ENCODE data around the gene AIF1L.

AIF1L gene

DNA sequence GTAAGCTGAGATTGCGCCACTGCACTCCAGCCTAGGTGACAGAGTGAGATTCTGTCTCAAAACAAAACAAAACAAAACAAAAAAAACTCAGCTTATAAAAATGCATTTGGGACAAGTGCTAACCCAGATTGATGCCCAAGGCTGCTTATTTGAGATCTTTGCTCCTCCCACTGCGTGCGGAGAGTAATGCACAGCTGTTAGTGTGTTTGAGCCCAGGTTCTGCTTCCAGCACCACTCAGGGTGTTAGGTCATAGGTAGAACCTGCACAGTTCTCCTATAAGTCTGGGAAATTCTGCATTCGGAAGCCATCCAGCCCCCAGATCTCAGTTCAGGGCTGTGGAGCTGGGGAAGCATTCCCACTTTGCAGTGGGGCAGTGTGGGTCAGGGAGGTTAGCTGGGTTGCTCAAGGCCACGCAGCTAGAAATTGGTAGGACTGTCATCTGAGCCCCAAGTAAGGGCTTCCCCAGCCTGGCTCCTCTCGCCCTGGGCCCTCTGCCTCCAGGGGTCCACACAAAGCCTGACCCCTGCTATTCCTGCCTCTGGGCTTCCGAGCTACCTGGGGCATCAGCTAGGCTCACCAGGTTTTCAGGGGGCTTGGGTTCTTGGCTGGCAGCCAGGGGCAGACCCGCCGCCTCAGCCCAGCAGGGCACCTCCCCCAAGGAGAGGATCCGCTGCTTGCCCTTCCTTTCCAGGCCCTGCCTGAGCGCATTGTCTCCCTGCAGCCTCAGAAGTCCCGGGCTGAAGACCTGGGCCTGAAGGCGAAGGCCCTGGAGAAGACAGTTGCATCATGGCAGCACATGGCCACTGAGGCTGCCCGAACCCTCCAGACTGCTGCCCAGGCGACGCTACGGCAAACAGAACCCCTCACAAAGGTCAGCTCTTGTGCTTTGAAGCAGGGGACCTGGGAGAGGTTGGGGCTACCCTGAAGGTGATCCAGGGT, 17.6 kb upstream of the AIF1L start:
- DNase-seq = no peak

DNA sequence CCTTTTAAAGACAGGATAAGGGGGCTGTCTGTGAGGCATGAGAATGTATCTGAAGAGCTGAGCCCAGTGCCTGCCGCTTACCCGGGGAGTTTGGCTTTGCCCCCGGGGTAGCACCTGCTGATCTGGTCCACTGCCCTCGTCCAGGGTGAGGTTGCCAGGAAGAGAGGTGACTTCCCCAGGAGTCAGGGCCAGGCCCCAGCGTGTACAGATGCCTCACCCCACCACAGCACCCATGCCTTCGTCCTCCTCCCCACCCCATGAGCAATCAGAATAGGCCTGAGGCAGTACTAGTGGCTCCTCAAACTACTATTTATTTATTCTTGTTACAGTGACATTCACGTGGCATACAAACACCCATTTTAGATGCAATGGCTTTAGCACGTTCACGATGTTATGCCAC, 15.7 kb upstream of the AIF1L start:
- no peak for DNase-seq

DNA sequence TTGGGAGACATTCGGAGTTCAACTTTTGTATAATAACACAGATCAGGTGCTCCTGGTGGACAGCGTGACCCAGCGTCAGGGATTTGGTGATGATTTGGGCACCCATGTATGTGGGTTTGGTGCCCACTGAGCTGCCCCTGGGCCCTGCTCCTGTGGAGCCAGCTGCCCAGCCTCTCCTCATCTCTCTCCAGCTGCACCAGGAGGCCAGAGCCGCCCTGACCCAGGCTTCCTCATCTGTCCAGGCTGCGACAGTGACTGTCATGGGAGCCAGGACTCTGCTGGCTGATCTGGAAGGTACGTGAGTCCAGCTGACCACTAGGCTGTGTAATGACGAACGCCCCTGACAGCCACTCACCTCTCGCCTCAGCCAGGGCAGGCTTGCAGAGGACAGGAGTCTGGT, 14.5 kb upstream of the AIF1L start:
- no peak for DNase-seq

DNA sequence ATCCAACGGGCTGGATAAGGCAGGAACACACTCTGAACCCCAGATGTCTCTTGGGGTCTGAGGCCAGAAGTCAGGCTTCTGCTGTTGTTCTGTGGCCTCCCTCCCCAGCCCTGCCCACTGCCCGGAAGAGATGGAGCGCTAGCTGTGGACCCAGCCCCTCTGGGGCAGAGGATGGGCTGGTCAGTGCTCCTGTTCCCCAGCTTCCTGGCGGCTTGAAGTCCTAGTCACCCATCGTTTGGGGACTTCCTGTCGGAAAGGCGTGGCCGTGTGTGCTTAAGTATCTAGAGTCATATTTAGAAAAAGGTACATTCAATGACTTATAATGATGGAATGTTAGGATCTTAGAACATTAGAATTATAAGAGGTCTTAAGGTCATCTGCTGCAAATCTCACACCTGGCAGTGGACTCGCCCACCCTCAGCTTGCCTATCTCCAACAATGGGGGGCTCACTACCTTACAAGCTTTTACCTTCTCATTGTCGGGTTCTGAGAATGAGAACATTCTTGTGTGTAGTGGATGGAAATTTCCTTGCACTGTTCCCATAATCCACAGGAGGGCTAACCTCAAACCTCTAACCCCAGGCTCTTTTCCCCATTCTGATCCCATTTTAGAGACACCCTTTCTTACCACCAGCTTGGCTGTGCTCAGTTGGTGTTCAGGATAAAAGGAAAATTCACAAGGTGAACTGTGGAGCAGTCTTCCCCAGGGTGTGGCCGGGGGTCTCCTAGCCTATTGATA, 13.4 kb upstream of the AIF1L start:
- DNase-seq = no peak

DNA sequence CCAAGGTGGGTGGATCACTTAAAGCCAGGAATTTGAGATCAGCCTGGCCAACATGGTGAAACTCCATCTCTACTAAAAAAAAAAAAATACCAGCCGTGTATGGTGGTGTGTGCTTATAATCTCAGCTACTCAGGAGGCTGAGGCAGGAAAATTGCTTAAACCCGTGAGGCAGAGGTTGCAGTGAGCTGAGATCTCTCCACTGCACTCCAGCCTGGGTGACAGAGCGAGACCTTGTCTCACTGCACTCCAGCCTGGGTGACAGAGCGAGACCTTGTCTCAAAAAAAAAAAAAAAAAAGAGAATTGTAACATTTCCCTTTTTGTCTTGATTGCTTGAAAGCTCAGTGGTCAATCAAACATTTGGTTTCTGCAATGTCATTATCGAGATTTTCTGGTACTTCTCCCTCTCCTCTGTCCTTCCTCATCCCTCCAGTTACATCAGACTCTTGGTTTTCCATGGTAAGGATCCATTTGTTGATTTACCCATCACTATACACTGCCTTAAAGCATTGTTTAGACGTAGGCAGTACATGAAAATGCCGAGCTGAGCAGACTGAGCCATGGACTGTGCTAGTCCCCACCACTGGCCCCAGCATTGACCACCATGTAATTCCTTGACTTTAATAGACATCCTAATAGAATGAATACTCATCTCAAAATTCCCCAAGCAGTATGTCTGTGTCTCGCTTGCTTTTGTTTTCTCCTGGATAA, 11.5 kb upstream of the AIF1L start:
- DNase-seq = no peak

DNA sequence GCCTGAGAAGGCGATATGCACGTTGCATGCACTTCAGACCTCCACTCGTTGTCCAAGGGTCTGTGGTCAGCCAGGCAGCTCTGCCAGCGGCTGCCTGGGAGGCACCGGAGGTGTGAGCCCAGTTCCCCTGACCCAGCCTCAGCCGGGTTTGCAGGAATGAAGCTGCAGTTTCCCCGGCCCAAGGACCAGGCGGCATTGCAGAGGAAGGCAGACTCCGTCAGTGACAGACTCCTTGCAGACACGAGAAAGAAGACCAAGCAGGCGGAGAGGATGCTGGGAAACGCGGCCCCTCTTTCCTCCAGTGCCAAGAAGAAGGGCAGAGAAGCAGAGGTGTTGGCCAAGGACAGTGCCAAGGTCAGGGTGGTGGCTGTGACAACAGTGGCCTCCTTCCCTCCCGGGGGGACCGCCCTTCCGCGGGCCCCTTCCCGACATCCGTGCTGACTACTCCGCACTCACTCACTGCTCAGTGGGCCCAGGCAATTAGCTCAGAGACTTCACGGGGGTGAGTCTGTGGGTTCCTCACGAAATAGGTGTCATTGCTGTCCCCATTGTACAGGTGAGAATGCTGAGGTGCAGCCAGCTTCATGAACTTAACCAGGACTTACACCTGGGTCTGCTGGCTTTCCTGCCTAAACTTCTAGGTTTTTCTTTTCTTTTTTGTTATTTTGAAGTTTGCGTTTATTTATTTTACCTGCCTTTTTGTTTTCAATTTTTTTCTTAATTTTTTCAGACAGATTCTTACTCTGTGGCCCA, 10.8 kb upstream of the AIF1L start:
- DNase-seq = no peak

DNA sequence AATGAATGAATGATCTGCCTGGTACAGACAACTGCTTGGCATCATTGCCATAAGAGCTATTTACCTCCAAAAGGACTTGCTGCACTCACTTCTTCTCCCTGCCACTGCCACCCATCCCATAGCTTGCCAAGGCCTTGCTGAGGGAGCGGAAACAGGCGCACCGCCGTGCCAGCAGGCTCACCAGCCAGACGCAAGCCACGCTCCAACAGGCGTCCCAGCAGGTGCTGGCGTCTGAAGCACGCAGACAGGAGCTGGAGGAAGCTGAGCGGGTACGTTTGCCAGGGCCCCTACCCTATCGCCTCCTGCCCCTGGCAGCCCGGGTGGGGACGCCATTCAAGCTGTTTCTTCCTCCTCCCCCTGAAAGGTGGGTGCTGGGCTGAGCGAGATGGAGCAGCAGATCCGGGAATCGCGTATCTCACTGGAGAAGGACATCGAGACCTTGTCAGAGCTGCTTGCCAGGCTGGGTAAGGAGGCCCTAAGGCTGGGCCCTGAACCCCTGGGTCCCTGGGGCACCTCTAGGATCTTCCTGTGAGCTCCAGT, 8.9 kb upstream of the AIF1L start:
- DNase-seq = no peak

DNA sequence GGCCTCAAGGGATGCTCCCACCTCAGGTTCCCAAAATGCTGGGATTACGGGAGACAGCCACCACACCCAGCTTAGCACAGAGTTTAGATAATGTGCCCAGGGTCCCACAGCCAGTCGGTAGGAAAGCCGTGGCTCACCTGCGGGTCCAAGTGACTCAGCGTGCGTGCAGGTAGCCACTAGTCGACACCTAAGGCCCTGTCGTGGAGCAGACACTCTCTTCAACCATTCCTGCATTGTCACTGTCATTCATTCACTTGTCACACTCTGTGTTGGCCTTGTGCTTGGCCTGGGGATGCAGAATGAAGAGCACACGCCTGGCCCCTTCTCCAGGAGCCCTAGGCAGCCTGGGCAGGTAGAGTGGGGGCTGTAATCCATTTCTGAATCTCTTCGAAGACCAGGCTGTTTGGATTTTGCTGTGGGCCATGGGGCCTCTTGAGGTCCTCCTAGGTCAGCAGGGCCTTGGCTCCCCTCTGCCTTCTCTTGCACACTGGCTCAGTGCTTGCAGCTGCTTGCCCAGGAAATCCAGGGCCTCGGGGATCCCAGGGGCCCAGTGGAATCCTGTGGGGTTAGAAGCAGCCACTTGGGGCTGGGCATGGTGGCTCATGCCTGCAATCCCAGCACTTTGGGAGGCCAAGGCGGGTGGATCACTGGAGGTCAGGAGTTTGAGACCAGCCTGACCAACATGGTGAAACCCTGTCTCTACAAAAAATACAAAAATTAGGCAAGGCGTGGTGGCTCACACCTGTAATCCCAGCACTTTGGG, 6.1 kb upstream of the AIF1L start:
- DNase-seq = no peak

DNA sequence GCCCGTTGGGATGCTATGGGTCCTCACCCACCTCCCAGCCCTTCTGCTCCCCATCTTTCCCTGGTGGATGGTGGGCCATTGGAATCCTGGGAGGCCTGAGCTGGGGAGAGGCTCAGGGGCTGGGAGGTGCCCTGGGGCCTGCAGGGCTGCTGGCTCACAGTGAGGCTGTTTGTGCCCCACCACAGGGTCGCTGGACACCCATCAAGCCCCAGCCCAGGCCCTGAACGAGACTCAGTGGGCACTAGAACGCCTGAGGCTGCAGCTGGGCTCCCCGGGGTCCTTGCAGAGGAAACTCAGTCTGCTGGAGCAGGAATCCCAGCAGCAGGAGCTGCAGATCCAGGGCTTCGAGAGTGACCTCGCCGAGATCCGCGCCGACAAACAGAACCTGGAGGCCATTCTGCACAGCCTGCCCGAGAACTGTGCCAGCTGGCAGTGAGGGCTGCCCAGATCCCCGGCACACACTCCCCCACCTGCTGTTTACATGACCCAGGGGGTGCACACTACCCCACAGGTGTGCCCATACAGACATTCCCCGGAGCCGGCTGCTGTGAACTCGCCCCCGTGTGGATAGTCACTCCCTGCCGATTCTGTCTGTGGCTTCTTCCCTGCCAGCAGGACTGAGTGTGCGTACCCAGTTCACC, 4.9 kb upstream of the AIF1L start:
- no peak for DNase-seq

DNA sequence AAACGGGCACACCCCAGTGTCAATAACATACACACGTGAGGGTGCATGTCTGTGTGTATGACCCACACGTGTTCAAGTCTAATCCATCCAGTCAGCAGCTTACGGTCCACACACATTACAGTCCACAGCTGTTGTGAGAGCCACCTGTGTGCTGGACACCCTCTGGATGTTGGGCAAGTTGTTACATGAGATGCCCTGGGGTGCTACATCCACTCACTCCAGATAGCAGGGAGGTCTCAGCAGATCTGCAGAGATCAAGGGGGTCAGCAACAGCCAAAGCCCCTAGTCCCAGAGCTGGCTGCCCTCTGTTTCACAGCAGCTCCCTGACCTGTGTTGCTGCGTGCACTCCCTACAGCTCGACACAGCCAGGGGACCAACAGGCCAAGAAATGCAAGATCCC, 4.3 kb upstream of the AIF1L start:
- no peak for DNase-seq

DNA sequence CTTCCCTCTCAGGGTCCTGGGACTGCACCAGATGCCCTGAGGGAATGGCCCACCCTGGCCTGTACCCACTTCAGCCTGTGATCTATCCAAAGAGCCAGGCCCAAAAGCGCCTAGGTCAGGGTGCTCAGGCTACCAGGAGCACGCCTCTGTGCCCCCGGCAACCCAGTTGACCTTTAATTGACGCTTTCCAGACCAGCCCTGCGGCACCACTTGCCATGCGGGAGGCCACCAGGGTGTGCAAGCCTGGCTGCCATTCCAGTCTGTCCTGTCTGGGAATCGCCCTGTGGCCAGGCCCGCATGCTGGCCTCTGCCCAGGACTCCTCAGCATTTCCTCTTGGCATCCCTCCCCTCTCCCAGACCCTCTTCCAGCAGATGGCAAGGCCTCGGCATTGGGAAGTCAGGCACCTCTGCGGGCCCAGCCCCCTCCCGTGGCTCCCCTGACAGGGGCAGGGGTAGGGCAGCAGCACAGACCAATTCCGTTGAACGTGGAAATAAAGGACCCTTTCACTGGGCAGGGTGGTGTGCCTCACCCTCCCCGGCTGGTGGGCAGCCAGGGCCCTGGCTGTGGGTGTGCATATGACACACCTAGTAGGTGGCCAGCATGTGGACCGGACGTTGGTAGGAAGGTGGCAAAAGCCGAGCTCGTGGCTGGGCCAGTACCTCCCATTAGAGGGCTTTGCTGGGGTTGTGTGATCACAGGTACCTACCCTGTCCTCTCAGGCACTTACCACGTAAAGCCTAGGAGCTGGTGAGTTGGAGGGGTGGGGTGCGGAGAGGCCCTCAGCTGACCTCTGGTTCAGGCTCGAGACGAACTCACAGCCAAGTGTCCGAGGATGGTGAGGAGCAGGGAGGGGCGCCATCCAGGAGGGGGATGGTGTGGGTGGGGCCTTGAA, 3.5 kb upstream of the AIF1L start:
- DNase-seq = no peak

DNA sequence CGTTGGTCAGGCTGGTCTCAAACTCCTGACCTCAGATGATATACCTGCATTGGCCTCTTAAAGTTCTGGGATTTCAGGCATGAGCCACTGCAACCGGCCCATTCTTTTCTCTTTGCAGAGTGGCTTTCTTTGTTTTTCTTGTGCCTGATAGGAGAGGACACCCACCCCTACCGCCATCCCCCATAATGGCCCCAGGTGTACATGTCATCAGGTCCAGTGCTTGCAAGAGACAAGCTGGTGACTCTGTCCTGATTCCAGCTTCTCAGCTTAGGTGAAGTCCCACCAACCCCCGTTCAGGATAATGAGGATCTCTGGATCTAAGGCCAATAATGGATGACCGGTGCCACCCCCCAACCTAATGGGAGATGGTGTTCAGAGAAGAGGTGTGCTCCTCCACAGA, 2.3 kb upstream of the AIF1L start:
- DNase-seq = no peak

DNA sequence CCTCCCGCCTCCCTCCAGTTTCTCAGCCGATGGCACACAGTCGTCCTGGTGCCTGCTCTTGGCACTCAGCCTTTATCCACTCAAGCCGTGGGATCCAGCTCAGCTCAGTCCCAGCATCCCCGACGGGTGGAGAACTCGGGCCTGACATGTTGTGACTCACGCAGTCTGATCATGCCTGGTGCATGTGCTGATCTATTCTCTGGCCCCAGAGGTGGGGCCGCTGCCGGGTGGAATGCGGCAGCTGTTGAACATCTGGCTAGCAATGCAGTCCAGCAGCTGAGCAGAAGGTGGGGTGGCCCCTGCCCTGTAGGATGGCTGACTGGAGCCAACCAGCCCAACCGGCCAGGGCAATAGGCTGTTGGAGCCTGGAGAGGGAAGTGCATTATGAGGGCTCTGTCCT, 1.7 kb upstream of the AIF1L start:
- DNase-seq = no peak

DNA sequence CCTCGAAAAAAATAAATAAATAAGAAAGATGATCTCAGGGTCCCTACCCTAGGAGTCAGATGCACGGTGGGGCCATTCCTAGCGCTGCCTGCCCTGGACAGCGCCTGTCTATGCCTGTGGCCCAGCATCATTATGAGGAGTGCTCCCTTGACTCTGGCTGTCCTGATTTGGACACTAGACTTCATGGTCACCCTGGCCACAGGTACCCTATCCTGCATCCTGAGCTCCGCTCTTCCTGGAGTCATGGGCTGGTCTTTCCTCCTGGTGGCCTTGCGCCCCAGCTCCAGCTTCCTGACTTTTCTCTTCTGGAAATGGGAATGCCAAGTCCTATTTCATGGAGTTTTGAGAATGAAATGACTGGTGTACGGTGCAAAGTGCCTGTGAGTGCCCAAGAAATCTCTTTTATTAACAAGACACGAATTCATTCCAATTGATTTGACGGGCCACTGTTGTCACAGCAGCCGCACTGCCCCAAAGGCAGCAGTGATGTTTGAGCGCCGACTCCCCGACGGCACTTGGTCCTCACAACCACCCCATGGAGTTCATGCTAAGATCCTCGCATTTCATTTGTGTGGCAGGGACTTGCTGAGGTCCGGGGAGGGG, 564 bp upstream of the AIF1L start:
- DNase-seq = no peak

DNA sequence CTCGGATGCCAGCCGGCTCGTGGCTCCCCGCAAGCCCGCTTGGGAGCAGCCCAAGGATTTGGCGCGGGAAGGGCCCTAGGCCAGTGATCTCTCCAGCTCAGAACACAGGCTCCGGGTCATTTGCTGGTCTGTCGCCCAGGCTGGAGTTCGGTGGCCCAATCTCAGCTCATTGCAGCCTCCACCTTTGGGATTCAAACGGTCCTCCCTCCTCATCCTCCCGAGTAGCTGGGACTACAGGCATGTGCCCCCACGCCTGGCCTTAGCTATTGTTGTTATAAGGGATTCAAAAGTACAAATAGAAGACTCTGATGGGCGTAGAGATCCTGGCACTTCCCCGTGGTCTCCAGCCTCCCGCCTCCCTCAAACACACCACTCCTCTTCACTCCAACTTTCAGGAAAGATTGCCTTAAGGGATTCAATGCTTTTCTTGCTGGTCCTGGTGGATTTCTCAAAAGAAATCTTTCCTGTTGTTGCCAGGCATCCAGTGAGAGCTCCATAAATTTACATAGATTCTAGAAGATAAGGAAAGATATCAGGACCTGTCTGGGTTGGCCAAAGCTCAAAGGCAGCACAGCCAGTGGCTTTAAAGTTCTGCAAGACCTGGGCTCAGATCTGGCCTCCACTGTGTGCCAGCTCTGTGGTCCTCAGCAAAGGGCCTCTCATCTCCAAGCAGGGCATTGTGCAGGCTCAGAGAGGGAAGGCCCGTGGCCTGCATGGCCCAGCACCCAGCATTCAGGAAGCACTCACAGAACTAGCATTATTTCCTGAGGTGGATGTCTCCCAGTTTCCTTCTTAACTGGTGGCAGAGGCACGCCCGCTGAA, 1.0 kb downstream of the AIF1L start:
- no peak for DNase-seq

DNA sequence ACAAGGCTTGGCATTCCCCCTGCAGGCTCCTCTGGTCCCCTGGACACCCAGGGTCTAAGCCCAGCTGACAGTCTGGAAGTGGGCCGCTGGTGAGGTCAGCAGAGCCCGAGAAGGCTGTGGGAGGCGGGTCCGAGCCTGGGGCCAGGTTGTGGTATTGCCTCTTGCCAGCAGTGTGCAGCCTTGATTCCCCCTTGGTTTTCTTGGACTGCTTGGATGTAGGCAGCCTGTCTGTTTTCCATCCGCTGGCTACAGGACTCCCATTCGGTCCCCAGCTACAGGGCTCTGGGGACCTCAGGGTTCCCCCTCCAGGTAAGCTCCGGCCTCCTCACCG, 1.6 kb downstream of the AIF1L start:
- DNase-seq = no peak

DNA sequence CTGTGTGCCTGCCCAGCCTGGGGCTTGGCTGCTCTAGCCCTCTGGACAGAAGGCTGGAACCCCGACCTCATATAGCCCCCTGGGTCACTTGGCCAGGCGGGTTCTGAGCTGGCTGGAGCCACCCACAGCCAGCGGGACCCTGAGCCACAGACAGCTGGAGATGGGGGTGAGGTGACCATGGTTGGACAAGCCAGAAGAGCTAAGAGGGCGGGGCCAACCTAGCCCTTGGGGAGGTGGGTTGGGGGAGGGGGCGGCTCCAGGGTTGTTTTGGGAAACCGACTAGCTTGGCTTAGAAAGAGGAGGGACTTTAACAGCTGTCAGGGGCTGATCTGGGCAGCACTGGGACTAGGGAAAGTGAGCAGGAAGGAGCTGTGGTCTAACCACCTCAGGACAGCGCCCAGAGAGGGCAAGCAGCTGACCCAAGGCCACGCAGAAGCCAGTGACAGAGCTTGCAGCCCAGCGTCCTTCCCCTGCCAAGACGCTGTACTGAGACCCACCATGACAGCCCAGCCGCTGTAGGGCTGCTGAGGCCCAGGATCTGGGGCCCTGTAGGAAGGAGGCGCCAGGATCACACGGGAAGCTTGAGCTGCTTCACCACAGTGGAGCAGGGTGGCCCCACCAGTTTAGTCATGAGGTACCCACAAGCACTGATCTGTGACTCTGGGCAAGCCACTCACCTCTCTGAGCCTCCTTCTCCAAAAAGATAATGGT, 2.2 kb downstream of the AIF1L start:
- DNase-seq = no peak

DNA sequence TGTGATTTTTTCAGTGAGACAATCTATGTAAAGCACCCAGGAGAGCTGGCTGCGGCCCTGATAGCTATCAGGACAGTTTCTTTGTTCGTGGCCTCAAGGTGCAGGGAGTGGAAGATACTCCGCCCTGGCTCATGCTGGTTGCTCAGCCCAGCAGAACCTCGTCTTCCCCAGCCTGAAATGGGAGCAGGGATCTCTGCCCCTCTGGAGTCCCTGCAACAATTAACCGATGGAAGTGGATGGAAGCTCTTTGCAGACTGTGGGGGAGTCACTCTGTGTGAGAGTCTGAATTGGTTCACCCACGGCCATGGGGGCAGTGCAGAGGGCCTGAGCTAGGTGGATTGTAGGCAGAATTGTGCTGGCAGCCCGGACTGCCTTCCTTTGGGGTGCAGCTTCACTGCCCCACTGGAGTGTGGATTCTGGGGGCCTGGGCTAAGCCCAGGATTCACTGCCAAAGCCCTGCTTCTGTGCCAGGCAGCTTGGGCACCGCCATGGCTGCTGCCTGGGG, 2.8 kb downstream of the AIF1L start:
- DNase-seq = no peak

Data from inflammatory macrophage (primary cell).